ENCODE measurements around the gene SPSB4. TPM values are rescaled to one million over a fixed set of nuclear protein-coding genes. Genes with fewer than 3 reads are reported as not detected.

SPSB4 gene
- total and polyA plus RNA-seq, 4 donors = 0.19 to 1.9 (median 0.87) TPM

GRCh38 chr3:141096164-141096563 is 45.0 kb downstream of the SPSB4 start:
- TF ChIP-seq HNF4G (IDR thresholded peaks at IDR 0.05) = no peak
- no peak for TF ChIP-seq FOXA1 (IDR thresholded peaks at IDR 0.05)
- TF ChIP-seq MAX (IDR thresholded peaks at IDR 0.05) = no peak
- Histone ChIP-seq H3K36me3 (ENCODE audit: control insufficient read depth in 4 of 4, insufficient read depth in 3 of 4, low read depth in 1 of 4, low read length in 3 of 4) (no peaks in the 10 kb centered on the region), H3K9ac (ENCODE audit: low read depth in 1 of 2, low read length in 2 of 2) (no peak overlapping the region), H3K9me3 (ENCODE audit: control insufficient read depth in 4 of 4, low read length in 3 of 4) (peaks cover 0 to 4% (median 0%) of the 10 kb centered on the region in 4 donors), H3K4me1 (ENCODE audit: control insufficient read depth in 4 of 4, insufficient read depth in 4 of 4, low read length in 3 of 4) (no peaks in the 10 kb centered on the region), H3K27ac (ENCODE audit: low read depth in 1 of 2, low read length in 2 of 2) (no peak overlapping the region), H3K4me3 (ENCODE audit: low read depth in 1 of 3, low read length in 3 of 3) (no peak overlapping the region), H3K27me3 (ENCODE audit: control insufficient read depth in 4 of 4, insufficient read depth in 4 of 4, low read length in 3 of 4) (no peaks in the 10 kb centered on the region)
- WGBS = 100% methylated on average over 1 of the region's 1 CpG
- no peak for DNase-seq (ENCODE audit: low spot score)

GRCh38 chr3:141096981-141097380 is 45.8 kb downstream of the SPSB4 start:
- no peaks in the 10 kb centered on the region for H3K4me1 ChIP-seq (ENCODE audit: control insufficient read depth in 4 of 4, insufficient read depth in 4 of 4, low read length in 3 of 4)
- 95% methylated on average over 3 of the region's 3 CpGs for WGBS
- H3K9ac ChIP-seq (ENCODE audit: low read depth in 1 of 2, low read length in 2 of 2) = no peak overlapping the region
- DNase-seq (ENCODE audit: low spot score) = no peak
- TF ChIP-seq MAX (IDR thresholded peaks at IDR 0.05) (no peak), FOXA1 (IDR thresholded peaks at IDR 0.05) (no peak), ATF3 (IDR thresholded peaks at IDR 0.05) (no peak), ZBTB33 (IDR thresholded peaks at IDR 0.05) (no peak), JUND (IDR thresholded peaks at IDR 0.05) (no peak), CTCF (IDR thresholded peaks at IDR 0.05; ENCODE audit: low read depth, low read length, missing input control) (no peak), GABPA (IDR thresholded peaks at IDR 0.05 in 1 of 2, conservative IDR thresholded peaks at IDR 0.05 in 1 of 2) (no peak), NR2F2 (IDR thresholded peaks at IDR 0.05) (no peak), FOXA2 (IDR thresholded peaks at IDR 0.05) (no peak), YY1 (IDR thresholded peaks at IDR 0.05) (no peak), TAF1 (conservative IDR thresholded peaks at IDR 0.05) (no peak), RAD21 (IDR thresholded peaks at IDR 0.05) (no peak), REST (IDR thresholded peaks at IDR 0.05) (no peak), SP1 (IDR thresholded peaks at IDR 0.05) (no peak), HNF4G (IDR thresholded peaks at IDR 0.05) (no peak), EGR1 (IDR thresholded peaks at IDR 0.05; ENCODE audit: low read depth in 2 of 2) (no peak), HNF4A (conservative IDR thresholded peaks at IDR 0.05) (no peak), RXRA (IDR thresholded peaks at IDR 0.05) (no peak)
- H3K9me3 ChIP-seq (ENCODE audit: control insufficient read depth in 4 of 4, low read length in 3 of 4) = peaks cover 0 to 4% (median 0%) of the 10 kb centered on the region in 4 donors
- H3K4me3 ChIP-seq (ENCODE audit: low read depth in 1 of 3, low read length in 3 of 3) = no peak overlapping the region
- H3K27ac ChIP-seq (ENCODE audit: low read depth in 1 of 2, low read length in 2 of 2) = no peak overlapping the region
- H3K36me3 ChIP-seq (ENCODE audit: control insufficient read depth in 4 of 4, insufficient read depth in 3 of 4, low read depth in 1 of 4, low read length in 3 of 4) = no peaks in the 10 kb centered on the region
- H3K27me3 ChIP-seq (ENCODE audit: control insufficient read depth in 4 of 4, insufficient read depth in 4 of 4, low read length in 3 of 4) = no peaks in the 10 kb centered on the region

All from liver (tissue), 9 donors.